ACC112 (cell line): Measurements from ENCODE around the gene SELENBP1.

Experiments used
- H2AFZ ChIP-seq: fragments of 200-600 bp; sonication (generic); one replicate; pipeline ENCODE4 v1.6.0; 2017; ENCODE audit warnings: antibody characterized with exemption, low read length; ENCODE audit not compliant: unreplicated experiment
- H3K27ac ChIP-seq: fragments of 200-600 bp; sonication (generic); 2 replicates; pipeline ENCODE4 v1.5.1; 2014; ENCODE audit warnings: low read depth, mild to moderate bottlenecking, antibody characterized with exemption, low read length, moderate library complexity
- H3K27me3 ChIP-seq: fragments of 200-600 bp; sonication (generic); 2 replicates; pipeline ENCODE4 v1.6.1; 2014; ENCODE audit warnings: mild to moderate bottlenecking, antibody characterized with exemption, low read length, moderate library complexity, mixed read lengths; ENCODE audit not compliant: insufficient read depth
- H3K36me3 ChIP-seq: fragments of 200-600 bp; sonication (generic); 2 replicates; pipeline ENCODE4 v1.6.1; 2016; ENCODE audit warnings: mild to moderate bottlenecking, antibody characterized with exemption, low read length, moderate library complexity, mixed read lengths; ENCODE audit not compliant: insufficient read depth
- H3K4me1 ChIP-seq: fragments of 200-600 bp; sonication (generic); one replicate; pipeline ENCODE4 v1.6.1; 2016; ENCODE audit warnings: low read length, mixed read lengths; ENCODE audit not compliant: insufficient read depth, unreplicated experiment, control insufficient read depth
- H3K4me3 ChIP-seq: fragments of 200-600 bp; sonication (generic); 2 replicates; pipeline ENCODE4 v1.5.1; 2014; ENCODE audit warnings: mild to moderate bottlenecking, low read depth, low read length
- H3K79me2 ChIP-seq: fragments of 200-600 bp; sonication (generic); one replicate; pipeline ENCODE4 v1.6.0; 2016; ENCODE audit warnings: low read length; ENCODE audit not compliant: control insufficient read depth, unreplicated experiment, insufficient read depth

Gene SELENBP1

DNA sequence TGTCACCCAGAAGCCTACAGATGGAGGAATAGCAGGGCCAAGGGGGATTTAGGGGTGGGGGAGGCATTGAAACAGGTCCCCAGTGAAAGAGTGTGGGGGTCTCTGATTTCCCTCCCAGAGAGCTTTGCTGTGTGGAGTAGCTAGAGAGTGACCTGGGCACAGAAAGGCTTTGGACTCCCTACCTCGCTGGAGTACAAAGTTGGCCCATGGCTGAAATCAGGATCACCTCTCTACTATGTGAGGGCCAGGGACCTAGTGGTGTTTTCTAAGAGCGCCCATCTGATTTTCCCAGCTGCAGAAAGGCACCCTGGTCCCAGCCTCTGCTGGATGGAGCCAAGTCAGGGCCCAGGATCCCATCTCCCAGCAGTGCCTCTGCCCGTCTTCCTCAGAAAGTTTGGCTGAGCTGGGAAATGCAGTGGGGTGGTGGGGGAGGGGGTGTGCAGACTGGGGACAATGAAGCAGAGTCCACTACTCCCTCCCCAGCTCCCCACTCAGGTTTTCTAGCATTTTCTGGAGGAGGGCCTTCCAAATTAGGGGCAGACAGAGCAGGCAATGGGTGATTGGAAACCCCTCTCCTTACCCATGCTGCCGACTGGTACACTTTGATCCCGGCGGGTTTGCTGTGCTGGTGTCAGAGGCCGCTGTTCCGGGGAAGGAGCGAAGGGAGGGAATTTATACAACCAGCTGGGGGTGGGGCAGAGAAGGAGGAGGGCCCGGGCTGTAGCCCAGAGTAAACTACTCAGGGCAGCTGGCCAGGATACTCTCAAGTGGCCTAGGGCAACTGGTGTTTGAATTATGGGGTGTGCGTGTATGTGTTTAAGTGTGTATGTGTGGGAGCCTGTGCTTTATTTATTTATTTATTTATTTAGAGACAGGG, at the start of gene SELENBP1:
Gene SELENBP1 (minus strand): TSS at position 648 of the 877 bp plus-strand sequence. CDS start 64 bp downstream, at position 584.
- Histone ChIP-seq H3K4me1 (peaks cover 27% of the 10 kb centered on the region), H3K36me3 (no peaks in the 10 kb centered on the region), H3K27ac (peak within 1 kb of the TSS; percentile 16; the same call in 1 of the 2 replicates), H3K27me3 (no peaks in the 10 kb centered on the region), H3K79me2 (no peaks in the 10 kb centered on the region), H3K4me3 (peak within 1 kb of the TSS; percentile 81), H2AFZ (no peak within 1 kb of the TSS)

DNA sequence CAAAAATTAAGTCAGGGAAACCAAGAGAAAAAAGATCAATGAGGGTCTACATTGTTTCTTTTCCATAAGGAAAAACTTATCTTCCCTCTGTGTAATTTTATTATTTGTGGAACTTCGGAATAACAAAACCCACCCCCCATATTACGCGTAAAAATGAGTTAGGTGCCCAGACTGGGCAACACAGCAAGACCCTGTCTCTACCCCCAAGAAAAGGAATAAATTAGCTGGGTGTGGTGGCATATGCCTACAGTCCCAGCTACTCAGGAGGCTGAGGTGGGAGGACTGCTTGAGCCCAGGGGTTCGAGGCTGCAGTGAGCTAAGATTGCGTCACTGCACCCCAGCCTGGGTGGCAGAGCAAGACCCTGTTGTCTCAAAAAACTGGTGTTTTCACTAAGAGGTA, 47.3 kb upstream of the SELENBP1 start:
- H3K4me1 ChIP-seq, result no peaks in the 10 kb centered on the region
- no peaks in the 10 kb centered on the region for H3K27me3 ChIP-seq
- no peak overlapping the region for H3K4me3 ChIP-seq
- no peak overlapping the region for H3K27ac ChIP-seq
- H2AFZ ChIP-seq, result no peak overlapping the region
- H3K79me2 ChIP-seq, result no peaks in the 10 kb centered on the region
- peaks cover 11% of the 10 kb centered on the region for H3K36me3 ChIP-seq

DNA sequence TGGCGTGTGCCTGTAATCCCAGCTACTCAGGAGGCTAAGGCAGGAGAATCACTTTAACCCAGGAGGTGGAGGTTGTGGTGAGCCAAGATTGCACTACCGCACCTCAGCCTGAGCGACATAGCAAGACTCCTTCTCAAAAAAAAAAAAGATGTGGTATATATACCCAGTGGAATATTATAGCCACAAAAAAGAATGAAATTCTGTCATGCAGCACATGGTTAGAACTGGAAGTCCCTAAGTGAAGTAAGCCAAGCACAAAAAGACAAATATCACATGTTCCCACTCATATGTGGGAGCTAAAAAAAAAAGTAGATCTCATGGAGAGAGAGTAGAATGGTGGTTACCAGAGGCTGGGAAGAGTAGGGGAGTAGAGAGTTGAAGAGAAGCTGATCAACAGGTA, 45.6 kb upstream of the SELENBP1 start:
- Histone ChIP-seq H3K36me3 (peaks cover 11% of the 10 kb centered on the region), H3K27me3 (no peaks in the 10 kb centered on the region), H3K4me1 (no peaks in the 10 kb centered on the region), H3K79me2 (no peaks in the 10 kb centered on the region), H3K4me3 (no peak overlapping the region), H3K27ac (no peak overlapping the region), H2AFZ (no peak overlapping the region)

DNA sequence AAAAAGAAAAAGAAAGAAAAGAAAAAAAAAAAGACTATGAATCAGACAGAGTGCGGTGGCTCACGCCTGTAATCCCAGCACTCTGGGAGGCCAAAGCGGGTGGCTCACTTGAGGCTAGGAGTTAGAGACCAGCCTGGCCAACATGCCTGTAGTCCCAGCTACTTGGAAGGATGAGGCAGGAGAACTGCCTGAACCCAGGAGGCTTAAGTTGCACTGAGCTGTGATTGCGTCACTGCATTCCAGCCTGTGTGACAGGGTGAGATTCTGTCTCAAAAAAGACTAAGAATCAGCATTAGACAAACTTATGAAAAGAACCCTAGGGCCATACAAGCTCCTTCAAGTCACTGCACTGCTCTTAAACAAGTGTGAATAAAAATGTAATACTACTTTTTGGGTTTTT, 43.7 kb upstream of the SELENBP1 start:
- H3K4me3 ChIP-seq, result no peak overlapping the region
- no peaks in the 10 kb centered on the region for H3K4me1 ChIP-seq
- H2AFZ ChIP-seq, result no peak overlapping the region
- no peaks in the 10 kb centered on the region for H3K27me3 ChIP-seq
- H3K79me2 ChIP-seq, result no peaks in the 10 kb centered on the region
- no peak overlapping the region for H3K27ac ChIP-seq
- H3K36me3 ChIP-seq, result peaks cover 15% of the 10 kb centered on the region; the same call in 1 of the 2 replicates

DNA sequence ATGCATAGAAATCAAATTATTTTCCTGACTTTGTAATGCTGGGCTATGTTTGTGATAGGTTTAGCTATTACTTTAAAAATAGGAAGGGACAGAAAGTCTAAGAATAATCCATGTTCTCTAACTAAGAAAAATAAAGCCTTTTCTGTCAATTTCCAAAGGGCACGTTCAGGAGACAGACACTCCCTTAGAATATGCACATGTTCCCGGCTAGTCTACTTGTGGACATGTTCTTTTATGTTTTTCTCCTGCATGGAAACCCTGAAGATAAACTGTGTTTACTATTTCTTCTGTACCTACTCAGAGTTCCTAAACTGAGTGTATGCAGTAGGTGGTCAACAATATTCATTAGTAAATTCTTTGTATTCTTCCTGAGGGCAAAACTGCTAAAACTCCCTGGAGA, 39.4 kb upstream of the SELENBP1 start:
- Histone ChIP-seq H3K4me1 (no peaks in the 10 kb centered on the region), H3K4me3 (no peak overlapping the region), H3K79me2 (no peaks in the 10 kb centered on the region), H3K36me3 (peaks cover 32% of the 10 kb centered on the region), H3K27me3 (no peaks in the 10 kb centered on the region), H2AFZ (no peak overlapping the region), H3K27ac (no peak overlapping the region)

DNA sequence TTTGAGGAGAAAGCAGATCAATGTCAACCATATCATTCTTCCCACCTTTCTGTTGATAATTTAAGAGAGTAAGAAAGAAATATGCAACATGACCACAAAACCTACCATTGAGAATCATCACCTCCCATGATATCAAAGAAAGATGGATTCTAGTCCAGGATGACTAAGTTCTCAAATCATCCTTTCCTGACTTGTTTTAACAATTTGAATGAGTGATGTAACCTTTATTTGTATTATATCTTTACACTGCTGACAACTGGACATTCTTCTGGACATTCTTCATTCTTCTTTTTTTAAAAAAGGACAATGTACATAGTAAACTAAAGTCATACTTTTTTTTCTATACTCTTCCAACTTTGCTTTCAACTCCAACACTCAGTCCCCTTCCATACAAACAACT, 36.4 kb upstream of the SELENBP1 start:
- H3K4me1 ChIP-seq, result no peaks in the 10 kb centered on the region
- H3K27ac ChIP-seq, result no peak overlapping the region
- H3K79me2 ChIP-seq, result no peaks in the 10 kb centered on the region
- no peak overlapping the region for H2AFZ ChIP-seq
- H3K36me3 ChIP-seq, result peaks cover 36% of the 10 kb centered on the region
- no peaks in the 10 kb centered on the region for H3K27me3 ChIP-seq
- H3K4me3 ChIP-seq, result no peak overlapping the region

DNA sequence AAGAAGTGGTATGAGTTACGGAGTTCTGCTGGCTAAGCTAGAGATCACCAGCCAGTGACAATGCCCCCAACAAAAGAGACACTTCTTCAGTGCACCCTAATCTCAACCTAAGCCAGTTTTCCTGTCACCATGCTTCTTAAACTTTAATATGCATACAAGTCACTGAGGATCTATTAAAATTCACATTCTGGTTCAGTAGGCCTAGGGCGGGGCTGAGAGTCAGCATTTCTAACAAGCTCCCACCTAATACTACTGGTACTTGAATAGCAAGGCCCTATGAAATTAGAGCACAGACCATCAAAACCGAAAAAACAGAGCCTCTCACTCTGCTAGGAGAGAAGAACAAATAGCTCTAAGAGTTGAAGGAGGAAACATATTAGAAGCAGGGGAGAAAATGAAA, 34.8 kb upstream of the SELENBP1 start:
- Histone ChIP-seq H3K36me3 (peaks cover 39% of the 10 kb centered on the region), H3K79me2 (no peaks in the 10 kb centered on the region), H2AFZ (no peak overlapping the region), H3K4me3 (no peak overlapping the region), H3K4me1 (no peaks in the 10 kb centered on the region), H3K27ac (no peak overlapping the region), H3K27me3 (no peaks in the 10 kb centered on the region)

DNA sequence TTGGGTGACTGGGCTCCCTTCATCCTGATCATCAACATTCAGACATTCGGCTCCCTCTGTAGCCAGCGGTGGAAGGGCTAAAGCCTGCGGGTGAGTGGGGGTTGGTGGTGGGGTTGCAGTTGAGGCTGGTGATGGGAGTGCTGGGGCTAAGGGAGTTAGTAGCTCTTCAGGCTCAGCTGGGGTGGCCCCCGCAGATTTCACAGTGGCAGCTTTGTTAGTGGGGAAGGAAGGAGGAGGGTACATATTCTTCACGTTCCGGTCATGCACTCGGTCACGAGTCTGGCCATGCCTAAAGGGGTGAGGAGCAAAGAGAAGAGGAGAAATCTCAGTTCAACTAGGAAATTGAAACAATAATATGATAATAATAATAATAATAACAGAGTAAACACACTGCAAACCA, 33.7 kb upstream of the SELENBP1 start:
- Histone ChIP-seq H3K27me3 (no peaks in the 10 kb centered on the region), H2AFZ (no peak overlapping the region), H3K36me3 (peaks cover 36% of the 10 kb centered on the region), H3K79me2 (peaks cover 5% of the 10 kb centered on the region), H3K4me3 (no peak overlapping the region), H3K27ac (no peak overlapping the region), H3K4me1 (peaks cover 9% of the 10 kb centered on the region)

DNA sequence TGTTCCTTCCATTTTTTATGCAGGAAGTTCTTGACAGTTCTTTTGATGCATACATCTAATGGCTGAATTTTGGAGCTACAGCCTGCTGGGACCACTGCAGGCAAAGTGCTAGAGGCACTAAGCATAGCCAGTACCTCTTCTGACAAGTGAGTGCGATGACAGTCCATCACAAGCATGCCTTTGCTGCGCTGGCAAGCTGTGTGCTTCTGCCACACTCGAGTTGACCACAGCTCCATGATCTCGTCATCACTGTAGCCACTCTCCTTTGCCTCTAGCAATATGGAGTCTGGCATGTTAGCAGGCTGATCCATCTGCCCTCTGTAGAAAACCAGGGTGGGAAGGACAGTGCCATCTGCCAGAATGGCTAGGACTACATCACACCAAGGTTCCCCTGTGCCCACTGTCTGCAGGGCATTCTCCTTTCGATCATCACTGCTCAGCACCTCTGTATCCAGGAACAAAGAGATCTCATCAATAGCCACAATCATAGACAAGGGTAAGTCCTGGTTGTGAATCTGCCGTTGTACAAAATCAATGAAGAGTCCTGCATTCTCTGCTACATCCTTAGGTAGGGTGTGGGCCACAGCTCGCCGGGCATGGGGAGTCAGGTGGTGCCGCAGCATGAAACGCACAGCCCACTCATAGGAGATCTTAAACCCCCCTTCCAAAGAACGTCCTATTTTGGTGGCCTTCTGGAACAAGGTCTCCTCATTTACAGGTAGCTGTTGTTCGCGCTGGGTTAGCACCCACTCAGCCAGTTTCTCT, 32.9 kb upstream of the SELENBP1 start:
- Histone ChIP-seq H3K36me3 (peaks cover 36% of the 10 kb centered on the region), H2AFZ (no peak overlapping the region), H3K79me2 (peaks cover 13% of the 10 kb centered on the region), H3K4me1 (peaks cover 17% of the 10 kb centered on the region), H3K27ac (no peak overlapping the region), H3K27me3 (no peaks in the 10 kb centered on the region), H3K4me3 (no peak overlapping the region)

DNA sequence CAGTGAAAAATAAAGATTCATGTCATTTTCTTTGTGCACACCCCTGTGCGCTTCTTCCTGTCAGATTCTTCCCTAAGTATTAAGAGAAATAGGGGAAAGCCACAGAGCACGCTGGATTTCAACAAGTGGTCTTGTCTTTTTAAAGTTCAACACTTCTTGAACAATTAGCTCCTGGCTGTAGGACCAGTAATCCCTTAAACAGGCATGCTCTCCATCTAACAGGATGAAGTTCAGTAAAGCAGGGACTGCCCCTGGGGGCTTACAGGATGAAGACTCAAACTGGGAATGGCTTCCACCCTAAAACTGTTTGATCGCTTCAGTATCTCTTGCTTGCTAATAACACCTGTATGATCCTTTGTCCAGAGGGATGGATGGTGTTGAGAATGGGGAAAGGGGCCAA, 31.1 kb upstream of the SELENBP1 start:
- Histone ChIP-seq H3K4me3 (no peak overlapping the region), H3K4me1 (peaks cover 21% of the 10 kb centered on the region), H3K27me3 (no peaks in the 10 kb centered on the region), H3K79me2 (peaks cover 25% of the 10 kb centered on the region), H2AFZ (no peak overlapping the region), H3K36me3 (peaks cover 32% of the 10 kb centered on the region), H3K27ac (no peak overlapping the region)
